Nephron (organoid): Measurements from ENCODE around the gene STC2.

Source experiments
- H3K27ac Mint-ChIP-seq, 3 experiments: 2 replicates each; pipeline ENCODE4 v1.8.0; 2020; ENCODE audit warnings: mixed read lengths in 3 of 3, mild to moderate bottlenecking in 2 of 3, moderate library complexity in 1 of 3
- H3K27me3 Mint-ChIP-seq: 2 replicates; pipeline ENCODE4 v1.8.0; 2021; ENCODE audit warnings: low read depth, mild to moderate bottlenecking, moderate library complexity, mixed read lengths
- H3K36me3 Mint-ChIP-seq: 2 replicates; pipeline ENCODE4 v1.8.0; 2020; ENCODE audit warnings: low read depth, mixed read lengths
- H3K4me1 Mint-ChIP-seq: 2 replicates; pipeline ENCODE4 v1.8.0; 2020; ENCODE audit warnings: mixed read lengths
- H3K4me3 Mint-ChIP-seq, 3 experiments: 2 replicates each; pipeline ENCODE4 v1.8.0; 2020; ENCODE audit warnings: mild to moderate bottlenecking in 3 of 3, mixed read lengths in 3 of 3, moderate library complexity in 2 of 3
- H3K9me3 Mint-ChIP-seq: 2 replicates; pipeline ENCODE4 v1.8.0; 2020; ENCODE audit warnings: mixed read lengths
- CTCF ChIP-seq, 3 experiments: fragments of 200-600 bp; sonication (generic); IDR thresholded peaks; one replicate each; pipeline ENCODE4 v1.5.0; 2021; ENCODE audit warnings: antibody characterized with exemption in 3 of 3; ENCODE audit not compliant: unreplicated experiment in 3 of 3

Gene STC2

GRCh38 chr5:173302546-173303155 is 25.6 kb downstream of the STC2 start:
- H3K27me3 Mint-ChIP-seq = peaks cover 15% of the 10 kb centered on the region
- H3K4me1 Mint-ChIP-seq = peaks cover 70% of the 10 kb centered on the region
- peak overlapping the region; percentile 50 to 67 (median 57) for H3K4me3 Mint-ChIP-seq
- no peak for TF ChIP-seq CTCF (IDR thresholded peaks at IDR 0.05; ENCODE audit: unreplicated experiment in 3 of 3)
- no peaks in the 10 kb centered on the region for H3K36me3 Mint-ChIP-seq
- peaks cover 6% of the 10 kb centered on the region for H3K9me3 Mint-ChIP-seq
- H3K27ac Mint-ChIP-seq = peak overlapping the region; percentile 75 to 91 (median 91)

GRCh38 chr5:173301695-173302545 is 26.3 kb downstream of the STC2 start:
- H3K27me3 Mint-ChIP-seq = peaks cover 15% of the 10 kb centered on the region
- H3K36me3 Mint-ChIP-seq = no peaks in the 10 kb centered on the region
- TF ChIP-seq CTCF (IDR thresholded peaks at IDR 0.05; ENCODE audit: unreplicated experiment in 3 of 3) = no peak
- peak overlapping the region; percentile 75 to 91 (median 91) for H3K27ac Mint-ChIP-seq
- peaks cover 5% of the 10 kb centered on the region for H3K9me3 Mint-ChIP-seq
- H3K4me1 Mint-ChIP-seq = peaks cover 69% of the 10 kb centered on the region
- H3K4me3 Mint-ChIP-seq = peak overlapping the region; percentile 50 to 67 (median 57)

GRCh38 chr5:173300389-173301047 is 27.7 kb downstream of the STC2 start:
- Mint-ChIP-seq H3K27me3 (peaks cover 16% of the 10 kb centered on the region), H3K36me3 (no peaks in the 10 kb centered on the region), H3K27ac (peak overlapping the region in 2 of 3 experiments; percentile 76 to 83), H3K9me3 (no peaks in the 10 kb centered on the region), H3K4me1 (peaks cover 68% of the 10 kb centered on the region), H3K4me3 (no peak overlapping the region)
- TF ChIP-seq CTCF (IDR thresholded peaks at IDR 0.05; ENCODE audit: unreplicated experiment in 3 of 3) = no peak

DNA sequence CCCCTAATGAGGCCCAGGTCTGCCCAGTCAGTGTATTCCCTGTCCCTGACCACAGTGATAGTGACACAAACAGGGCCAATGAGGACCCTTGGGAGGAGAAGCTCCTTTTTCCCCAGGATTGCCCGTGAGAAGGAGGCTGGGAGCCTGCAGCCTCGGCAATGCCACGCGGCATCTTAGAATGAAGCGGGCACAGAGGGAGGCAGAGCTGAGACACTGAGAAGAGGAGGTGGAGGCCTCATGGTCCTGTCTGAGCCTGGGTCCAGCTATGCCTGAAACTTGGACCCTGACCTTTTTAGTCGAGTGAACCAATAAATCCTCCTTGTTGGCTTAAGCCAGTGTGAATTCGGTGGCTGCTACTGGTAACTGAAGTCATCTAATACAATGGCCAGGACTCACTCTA is 28.4 kb downstream of the STC2 start:
- H3K27me3 Mint-ChIP-seq = peaks cover 18% of the 10 kb centered on the region
- peak overlapping the region in 1 of 3 experiments; percentile 41 for H3K27ac Mint-ChIP-seq
- no peaks in the 10 kb centered on the region for H3K9me3 Mint-ChIP-seq
- no peaks in the 10 kb centered on the region for H3K36me3 Mint-ChIP-seq
- H3K4me3 Mint-ChIP-seq = no peak overlapping the region
- H3K4me1 Mint-ChIP-seq = peaks cover 62% of the 10 kb centered on the region
- no peak for TF ChIP-seq CTCF (IDR thresholded peaks at IDR 0.05; ENCODE audit: unreplicated experiment in 3 of 3)

DNA sequence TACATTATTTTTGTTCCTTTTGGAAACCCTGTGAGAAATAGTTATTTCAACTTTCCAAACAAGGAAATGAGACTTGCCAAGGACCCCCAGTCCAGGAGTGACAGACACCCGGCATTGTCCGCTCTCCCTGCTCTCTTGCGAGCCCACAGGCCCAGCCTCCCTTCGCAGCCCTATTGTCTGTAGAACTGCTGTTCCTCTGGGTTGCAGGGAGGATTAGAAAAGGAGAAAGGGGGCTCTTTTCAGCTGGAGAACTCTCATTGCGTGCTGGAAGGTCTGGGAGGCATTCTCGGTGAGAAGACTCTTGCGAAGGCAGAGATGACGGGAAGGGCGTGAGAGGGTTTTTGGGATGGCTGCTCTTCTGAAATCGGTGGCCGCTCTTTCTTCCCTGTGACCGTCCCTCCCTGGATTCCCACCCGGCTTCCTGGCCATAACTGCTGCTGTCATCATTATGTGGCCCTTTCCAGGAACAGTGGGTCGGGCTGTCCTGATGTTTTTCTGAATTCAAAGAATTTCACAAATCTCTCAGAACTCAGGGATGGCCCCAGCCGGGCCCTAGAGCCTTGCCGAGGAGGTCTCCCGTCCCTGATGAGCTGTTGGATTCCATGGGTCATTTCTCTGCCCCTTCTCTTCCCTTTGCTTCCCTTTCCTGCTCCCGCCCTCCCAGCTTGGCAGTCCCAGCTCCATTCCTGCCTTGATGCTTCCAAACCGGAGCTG is 29.8 kb downstream of the STC2 start:
- H3K4me1 Mint-ChIP-seq = peaks cover 58% of the 10 kb centered on the region
- H3K4me3 Mint-ChIP-seq = no peak overlapping the region
- H3K36me3 Mint-ChIP-seq = no peaks in the 10 kb centered on the region
- H3K27me3 Mint-ChIP-seq = peaks cover 25% of the 10 kb centered on the region
- H3K27ac Mint-ChIP-seq = peak overlapping the region in 2 of 3 experiments; percentile 26 to 54
- no peak for TF ChIP-seq CTCF (IDR thresholded peaks at IDR 0.05; ENCODE audit: unreplicated experiment in 3 of 3)
- H3K9me3 Mint-ChIP-seq = no peaks in the 10 kb centered on the region
